ENCODE measurements around the gene VASN. TPM values are rescaled to one million over a fixed set of nuclear protein-coding genes. Genes with fewer than 3 reads are reported as not detected.

Gene VASN
- total RNA-seq, 2 donors from 2014 or later = 14.3 to 22.1 TPM

GRCh38 chr16:4403133-4403949 lies 31.7 kb downstream of the VASN start:
- DNase-seq (no peak), ATAC-seq (no peak)
- 79 to 91% methylated on average over 10 to 20 of the region's 24 CpGs for WGBS, 2 donors
- no peaks in the 10 kb centered on the region for H3K27me3 ChIP-seq
- H3K4me3 ChIP-seq = no peak overlapping the region
- peaks cover 7% of the 10 kb centered on the region for H3K4me1 ChIP-seq
- no peak for TF ChIP-seq POLR2A (IDR thresholded peaks at IDR 0.05)
- no peak for TF ChIP-seq CTCF (IDR thresholded peaks at IDR 0.05)
- no peak overlapping the region for H3K27ac ChIP-seq
- H3K9me3 ChIP-seq = no peaks in the 10 kb centered on the region
- no peaks in the 10 kb centered on the region for H3K36me3 ChIP-seq (replicated peaks in 1 of 2; ENCODE audit: insufficient read depth in 1 of 2, low read depth in 2 of 2)
- intact Hi-C loops (cut with DNase I) = loop anchor here (10.0 kb wide), 2 partner anchors 109 to 209 kb away; no protein-coding TSS in a partner anchor

GRCh38 chr16:4404247-4404966 lies 32.8 kb downstream of the VASN start:
- ATAC-seq = no peak
- TF ChIP-seq POLR2A (IDR thresholded peaks at IDR 0.05) = no peak
- peak in 6 of 7 experiments; percentile 20 to 75 (median 38) for TF ChIP-seq CTCF (IDR thresholded peaks at IDR 0.05)
- intact Hi-C loops (cut with DNase I) = loop anchor here (10.0 kb wide), 2 partner anchors 110 to 210 kb away; no protein-coding TSS in a partner anchor

GRCh38 chr16:4404967-4405696 lies 33.5 kb downstream of the VASN start:
- Histone ChIP-seq H3K4me1 (peaks cover 7% of the 10 kb centered on the region), H3K4me3 (no peak overlapping the region), H3K27me3 (no peaks in the 10 kb centered on the region), H3K36me3 (replicated peaks in 1 of 2; ENCODE audit: insufficient read depth in 1 of 2, low read depth in 2 of 2) (no peaks in the 10 kb centered on the region), H3K27ac (no peak overlapping the region), H3K9me3 (no peaks in the 10 kb centered on the region)
- TF ChIP-seq POLR2A (IDR thresholded peaks at IDR 0.05) = no peak
- TF ChIP-seq CTCF (IDR thresholded peaks at IDR 0.05) = no peak
- intact Hi-C loops (cut with DNase I) = loop anchor here (10.0 kb wide), 2 partner anchors 110 to 210 kb away; no protein-coding TSS in a partner anchor
- WGBS, 2 donors = 84 to 89% methylated on average over 11 to 24 of the region's 24 CpGs
- DNase-seq (no peak), ATAC-seq (no peak)

More at GRCh38 chr16:4404247-4404966, 32.8 kb downstream of the VASN start:
- H3K4me1 ChIP-seq = peaks cover 7% of the 10 kb centered on the region
- H3K4me3 ChIP-seq = no peak overlapping the region
- H3K27me3 ChIP-seq = no peaks in the 10 kb centered on the region
- no peaks in the 10 kb centered on the region for H3K9me3 ChIP-seq
- H3K36me3 ChIP-seq (replicated peaks in 1 of 2; ENCODE audit: insufficient read depth in 1 of 2, low read depth in 2 of 2) = no peaks in the 10 kb centered on the region
- H3K27ac ChIP-seq = no peak overlapping the region
- 68 to 81% methylated on average over 18 to 20 of the region's 20 CpGs for WGBS, 2 donors
- DNase-seq = peak in 3 of 4 donors; percentile 47 to 61 (median 48)

GRCh38 chr16:4407543-4408322 lies 36.1 kb downstream of the VASN start:
- TF ChIP-seq POLR2A (IDR thresholded peaks at IDR 0.05) = no peak
- no peak for TF ChIP-seq CTCF (IDR thresholded peaks at IDR 0.05)
- peak in 1 of 4 donors; percentile 38 for DNase-seq
- Histone ChIP-seq H3K4me3 (no peak overlapping the region), H3K27ac (no peak overlapping the region), H3K27me3 (no peaks in the 10 kb centered on the region), H3K4me1 (peaks cover 7% of the 10 kb centered on the region), H3K36me3 (replicated peaks in 1 of 2; ENCODE audit: insufficient read depth in 1 of 2, low read depth in 2 of 2) (no peaks in the 10 kb centered on the region), H3K9me3 (no peaks in the 10 kb centered on the region)
- peak; percentile 31 for ATAC-seq
- intact Hi-C loops (cut with DNase I) = loop anchor here (10.0 kb wide), 2 partner anchors 113 to 213 kb away; no protein-coding TSS in a partner anchor
- 84 to 98% methylated on average over 7 to 22 of the region's 22 CpGs for WGBS, 2 donors

Data from body of pancreas (tissue), 4 donors.